GM10266 (cell line): ENCODE measurements around the gene DPAGT1.
A peak's percentile ranks its signal among the peaks of the same experiment; 100 is the strongest.

Experiments
- DNase-seq: peaks from one replicate; pipeline ENCODE4 v3.0.0; 2012; ENCODE audit errors: extremely low spot score
- TF ChIP-seq, protein P1 (sequence below): IDR thresholded peaks from 2 replicates; pipeline ENCODE4 v1.5.1; 2012; ENCODE audit warnings: mild to moderate bottlenecking, low read depth; ENCODE audit not compliant: control insufficient read depth, insufficient read depth; ENCODE audit errors: missing control alignments

The DPAGT1 gene

GRCh38 chr11:119084663-119085436 lies 16.8 kb downstream of the DPAGT1 start, which contains the start of gene HMBS:
TSS of gene HMBS (plus strand) at chr11:119084881. CDS start at chr11:119085034, 153 bp downstream.
- peak; percentile 89 for DNase-seq
- TF ChIP-seq, protein P1, sequence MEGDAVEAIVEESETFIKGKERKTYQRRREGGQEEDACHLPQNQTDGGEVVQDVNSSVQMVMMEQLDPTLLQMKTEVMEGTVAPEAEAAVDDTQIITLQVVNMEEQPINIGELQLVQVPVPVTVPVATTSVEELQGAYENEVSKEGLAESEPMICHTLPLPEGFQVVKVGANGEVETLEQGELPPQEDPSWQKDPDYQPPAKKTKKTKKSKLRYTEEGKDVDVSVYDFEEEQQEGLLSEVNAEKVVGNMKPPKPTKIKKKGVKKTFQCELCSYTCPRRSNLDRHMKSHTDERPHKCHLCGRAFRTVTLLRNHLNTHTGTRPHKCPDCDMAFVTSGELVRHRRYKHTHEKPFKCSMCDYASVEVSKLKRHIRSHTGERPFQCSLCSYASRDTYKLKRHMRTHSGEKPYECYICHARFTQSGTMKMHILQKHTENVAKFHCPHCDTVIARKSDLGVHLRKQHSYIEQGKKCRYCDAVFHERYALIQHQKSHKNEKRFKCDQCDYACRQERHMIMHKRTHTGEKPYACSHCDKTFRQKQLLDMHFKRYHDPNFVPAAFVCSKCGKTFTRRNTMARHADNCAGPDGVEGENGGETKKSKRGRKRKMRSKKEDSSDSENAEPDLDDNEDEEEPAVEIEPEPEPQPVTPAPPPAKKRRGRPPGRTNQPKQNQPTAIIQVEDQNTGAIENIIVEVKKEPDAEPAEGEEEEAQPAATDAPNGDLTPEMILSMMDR, result no peak

GRCh38 chr11:119081682-119082260 lies 19.9 kb downstream of the DPAGT1 start:
- DNase-seq, result no peak
- TF ChIP-seq, protein P1, result no peak

DNA sequence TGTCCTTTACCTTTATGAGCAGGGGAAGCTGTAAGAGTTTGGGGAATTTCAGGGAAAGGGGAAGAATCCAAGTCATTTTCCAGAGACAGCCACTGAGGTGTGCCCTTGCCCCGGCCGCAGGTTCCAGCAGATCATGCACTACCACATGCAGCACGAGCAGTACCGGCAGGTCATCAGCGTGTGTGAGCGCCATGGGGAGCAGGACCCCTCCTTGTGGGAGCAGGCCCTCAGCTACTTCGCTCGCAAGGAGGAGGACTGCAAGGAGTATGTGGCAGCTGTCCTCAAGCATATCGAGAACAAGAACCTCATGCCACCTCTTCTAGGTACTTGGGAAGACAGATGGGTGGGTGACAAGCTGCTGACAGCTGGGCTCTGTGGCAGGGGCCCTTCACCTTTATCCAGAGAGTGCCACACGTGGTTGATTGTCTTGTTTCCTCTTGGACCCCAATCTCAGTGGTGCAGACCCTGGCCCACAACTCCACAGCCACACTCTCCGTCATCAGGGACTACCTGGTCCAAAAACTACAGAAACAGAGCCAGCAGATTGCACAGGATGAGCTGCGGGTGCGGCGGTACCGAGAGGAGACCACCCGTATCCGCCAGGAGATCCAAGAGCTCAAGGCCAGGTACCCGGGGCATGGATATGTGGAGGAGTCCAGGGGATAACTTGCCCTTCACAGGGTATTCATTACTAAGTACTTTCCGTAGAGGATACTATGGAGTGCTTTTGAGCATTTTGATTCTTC lies 22.8 kb downstream of the DPAGT1 start:
- no peak for DNase-seq
- TF ChIP-seq, protein P1, result no peak

DNA sequence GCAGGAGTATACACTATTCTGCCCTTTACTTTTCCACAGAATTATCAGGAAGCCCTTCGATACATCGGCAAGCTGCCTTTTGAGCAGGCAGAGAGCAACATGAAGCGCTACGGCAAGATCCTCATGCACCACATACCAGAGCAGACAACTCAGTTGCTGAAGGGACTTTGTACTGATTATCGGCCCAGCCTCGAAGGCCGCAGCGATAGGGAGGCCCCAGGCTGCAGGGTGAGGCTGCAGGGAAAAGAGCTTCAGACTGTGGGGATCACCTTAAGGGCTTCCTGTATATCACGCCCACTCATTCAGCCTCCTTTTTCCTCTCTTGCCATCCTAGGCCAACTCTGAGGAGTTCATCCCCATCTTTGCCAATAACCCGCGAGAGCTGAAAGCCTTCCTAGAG lies 23.8 kb downstream of the DPAGT1 start:
- no peak for DNase-seq
- TF ChIP-seq, protein P1, result no peak

DNA sequence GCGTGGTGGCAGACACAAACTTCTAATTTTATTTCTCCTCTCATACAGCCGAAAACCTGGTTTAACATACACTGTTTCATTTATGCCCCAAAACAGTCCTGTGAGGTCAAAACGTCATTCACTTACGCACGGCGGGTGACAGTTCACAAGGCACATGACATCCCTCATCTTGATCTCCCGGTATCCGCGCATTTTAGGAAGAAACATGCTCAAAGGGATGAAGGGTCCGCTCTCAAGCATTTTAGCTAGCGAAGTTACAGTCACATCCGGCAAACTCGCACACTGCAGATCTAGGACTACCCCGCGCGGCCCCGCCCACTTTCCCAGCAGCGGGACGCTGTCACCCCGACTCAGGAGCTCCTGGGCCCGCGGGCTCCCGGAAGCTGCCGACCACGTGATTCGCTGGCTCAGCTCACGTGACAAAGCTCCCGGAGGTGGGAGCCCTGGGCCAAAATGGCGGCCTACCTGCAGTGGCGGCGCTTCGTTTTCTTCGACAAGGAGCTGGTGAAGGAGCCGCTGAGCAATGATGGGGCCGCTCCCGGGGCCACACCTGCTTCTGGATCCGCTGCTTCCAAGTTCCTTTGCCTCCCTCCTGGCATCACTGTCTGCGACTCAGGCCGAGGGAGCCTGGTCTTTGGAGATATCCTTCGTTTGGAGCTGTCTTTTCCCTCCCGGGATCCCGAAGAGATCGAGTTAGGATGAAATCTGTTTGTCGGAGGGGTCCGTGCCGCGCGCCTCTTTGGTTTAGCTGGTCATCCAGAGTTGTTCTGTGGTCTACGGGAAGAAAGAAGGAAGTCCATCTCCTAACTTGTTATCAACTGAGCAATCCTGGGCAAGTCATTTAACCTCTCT lies 34.1 kb downstream of the DPAGT1 start, which contains the start of gene VPS11:
Gene VPS11, plus strand, starts transcription at position 448 of the 852 bp plus-strand sequence. Its CDS starts 6 bp downstream, at position 454.
- DNase-seq, result peak; percentile 97
- TF ChIP-seq, protein P1, result no peak

GRCh38 chr11:119065369-119065768 lies 36.3 kb downstream of the DPAGT1 start:
- peak; percentile 49 for DNase-seq

More at GRCh38 chr11:119065369-119065768, 36.3 kb downstream of the DPAGT1 start:
- TF ChIP-seq, protein P1, result peak; percentile 65
